ENCODE results near the gene SCAMP4. TPM values are rescaled to one million over a fixed set of nuclear protein-coding genes. Genes with fewer than 3 reads are reported as not detected.

The SCAMP4 gene
- polyA plus RNA-seq, 2 of the 4 experiments (the other 2 are of a cell fraction) = 7.6 to 63.0 TPM

DNA sequence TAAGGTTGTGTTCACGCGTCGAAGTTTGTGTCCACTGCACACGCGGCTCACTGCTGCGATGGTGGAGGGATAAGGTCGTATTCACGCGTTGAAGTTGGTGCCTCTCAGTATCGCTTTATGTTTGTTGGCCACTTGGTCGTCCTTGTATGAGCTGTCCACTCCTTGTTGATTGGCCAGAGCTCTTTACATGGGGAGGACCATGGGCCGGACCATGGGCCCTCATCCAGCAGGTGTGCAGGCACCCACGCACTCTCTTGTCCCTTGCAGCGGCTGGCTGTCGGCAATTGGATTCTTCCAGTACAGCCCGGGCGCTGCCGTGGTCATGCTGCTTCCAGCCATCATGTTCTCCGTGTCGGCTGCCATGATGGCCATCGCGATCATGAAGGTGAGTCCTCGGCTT, 17.6 kb downstream of the SCAMP4 start:
- H3K27ac ChIP-seq = no peak overlapping the region
- H3K4me2 ChIP-seq = no peak overlapping the region
- DNase-seq (ENCODE audit: low read depth in 1 of 2, low spot score in 1 of 2) (no peak), FAIRE-seq (no peak), ATAC-seq (no peak)
- CTCF ChIA-PET = interaction anchor here (2.5 kb wide), 1 partner anchor 13 kb away, joined by 6 read pairs; no protein-coding TSS in a partner anchor
- TF ChIP-seq HDAC2 (IDR thresholded peaks at IDR 0.05) (no peak), TP53 (CRISPR knock-in tag; IDR thresholded peaks at IDR 0.05) (no peak), ZNF302 (CRISPR knock-in tag; IDR thresholded peaks at IDR 0.05) (no peak), HOXA7 (CRISPR knock-in tag; IDR thresholded peaks at IDR 0.05) (no peak), FOSB (CRISPR knock-in tag; IDR thresholded peaks at IDR 0.05) (no peak), TFCP2L1 (CRISPR knock-in tag; IDR thresholded peaks at IDR 0.05) (no peak), MAFK (IDR thresholded peaks at IDR 0.05; ENCODE audit: partially characterized antibody) (no peak), PHF8 (IDR thresholded peaks at IDR 0.05; ENCODE audit: borderline replicate concordance, low read depth) (no peak), CHD4 (IDR thresholded peaks at IDR 0.05; ENCODE audit: borderline replicate concordance) (no peak), ZSCAN20 (CRISPR knock-in tag; IDR thresholded peaks at IDR 0.05) (no peak), RCOR1 (IDR thresholded peaks at IDR 0.05; ENCODE audit: low read depth, low read length) (no peak), KDM5A (IDR thresholded peaks at IDR 0.05) (no peak), BHLHE40 (IDR thresholded peaks at IDR 0.05; ENCODE audit: low read depth, low read length) (no peak), JUN (IDR thresholded peaks at IDR 0.05) (no peak), FOXS1 (CRISPR knock-in tag; IDR thresholded peaks at IDR 0.05) (no peak), NPAS2 (CRISPR knock-in tag; IDR thresholded peaks at IDR 0.05; ENCODE audit: borderline replicate concordance) (no peak)
- TF ChIP-seq, protein P1, sequence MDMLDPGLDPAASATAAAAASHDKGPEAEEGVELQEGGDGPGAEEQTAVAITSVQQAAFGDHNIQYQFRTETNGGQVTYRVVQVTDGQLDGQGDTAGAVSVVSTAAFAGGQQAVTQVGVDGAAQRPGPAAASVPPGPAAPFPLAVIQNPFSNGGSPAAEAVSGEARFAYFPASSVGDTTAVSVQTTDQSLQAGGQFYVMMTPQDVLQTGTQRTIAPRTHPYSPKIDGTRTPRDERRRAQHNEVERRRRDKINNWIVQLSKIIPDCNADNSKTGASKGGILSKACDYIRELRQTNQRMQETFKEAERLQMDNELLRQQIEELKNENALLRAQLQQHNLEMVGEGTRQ (IDR thresholded peaks at IDR 0.05) = no peak
- TF ChIP-seq, protein P2, sequence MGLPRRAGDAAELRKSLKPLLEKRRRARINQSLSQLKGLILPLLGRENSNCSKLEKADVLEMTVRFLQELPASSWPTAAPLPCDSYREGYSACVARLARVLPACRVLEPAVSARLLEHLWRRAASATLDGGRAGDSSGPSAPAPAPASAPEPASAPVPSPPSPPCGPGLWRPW (IDR thresholded peaks at IDR 0.05) = no peak
- TF ChIP-seq, protein P3, sequence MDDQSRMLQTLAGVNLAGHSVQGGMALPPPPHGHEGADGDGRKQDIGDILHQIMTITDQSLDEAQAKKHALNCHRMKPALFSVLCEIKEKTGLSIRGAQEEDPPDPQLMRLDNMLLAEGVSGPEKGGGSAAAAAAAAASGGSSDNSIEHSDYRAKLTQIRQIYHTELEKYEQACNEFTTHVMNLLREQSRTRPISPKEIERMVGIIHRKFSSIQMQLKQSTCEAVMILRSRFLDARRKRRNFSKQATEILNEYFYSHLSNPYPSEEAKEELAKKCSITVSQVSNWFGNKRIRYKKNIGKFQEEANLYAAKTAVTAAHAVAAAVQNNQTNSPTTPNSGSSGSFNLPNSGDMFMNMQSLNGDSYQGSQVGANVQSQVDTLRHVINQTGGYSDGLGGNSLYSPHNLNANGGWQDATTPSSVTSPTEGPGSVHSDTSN (IDR thresholded peaks at IDR 0.05) = no peak
- no peak overlapping the region for H3K4me3 ChIP-seq
- POLR2A ChIA-PET = no interaction called here
- H3K9me3 ChIP-seq = no peaks in the 10 kb centered on the region
- WGBS (ENCODE audit: missing lambda C conversion rate) = 93% methylated on average over 22 of the region's 23 CpGs
- no peaks in the 10 kb centered on the region for H3K4me1 ChIP-seq

DNA sequence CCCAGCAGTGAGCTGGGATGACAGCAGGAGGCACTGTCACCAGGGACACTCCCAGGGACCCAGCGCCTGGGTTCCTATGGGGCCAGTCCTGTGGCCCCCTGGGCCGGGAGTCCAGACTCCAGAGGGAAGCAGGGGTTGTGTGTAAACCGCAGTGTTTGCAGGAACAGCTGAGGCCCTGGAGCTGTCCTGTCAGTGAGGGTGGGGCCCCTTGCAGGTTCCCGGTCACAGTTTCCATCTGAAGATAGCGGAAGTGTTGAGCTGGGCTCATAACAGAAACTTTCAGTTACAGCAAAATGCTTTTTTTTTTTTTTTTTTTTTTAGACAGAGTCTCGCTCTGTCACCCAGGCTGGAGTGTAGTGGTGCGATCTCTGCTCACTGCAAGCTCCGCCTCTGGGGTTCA, 18.1 kb downstream of the SCAMP4 start:
- Histone ChIP-seq H3K4me1 (no peaks in the 10 kb centered on the region), H3K4me2 (no peak overlapping the region), H3K4me3 (no peak overlapping the region), H3K9me3 (no peaks in the 10 kb centered on the region), H3K27ac (no peak overlapping the region)
- ChIA-PET POLR2A (no interaction called here), CTCF (interaction anchor here (2.5 kb wide), 1 partner anchor 13 kb away, joined by 6 read pairs; no protein-coding TSS in a partner anchor)
- no peak for FAIRE-seq
- TF ChIP-seq FOSB (CRISPR knock-in tag; IDR thresholded peaks at IDR 0.05) (no peak), NR3C1 (IDR thresholded peaks at IDR 0.05) (no peak), RFX5 (IDR thresholded peaks at IDR 0.05) (no peak), JUN (IDR thresholded peaks at IDR 0.05) (no peak), HDAC2 (IDR thresholded peaks at IDR 0.05) (no peak), RAD21 (conservative IDR thresholded peaks at IDR 0.05 in 1 of 2, IDR thresholded peaks at IDR 0.05 in 1 of 2) (no peak), ZSCAN20 (CRISPR knock-in tag; IDR thresholded peaks at IDR 0.05) (no peak), FOXS1 (CRISPR knock-in tag; IDR thresholded peaks at IDR 0.05) (no peak), ZNF302 (CRISPR knock-in tag; IDR thresholded peaks at IDR 0.05) (no peak), SREBF2 (IDR thresholded peaks at IDR 0.05) (no peak), KDM1A (IDR thresholded peaks at IDR 0.05; ENCODE audit: low read depth) (no peak), EP300 (IDR thresholded peaks at IDR 0.05) (no peak), JUNB (IDR thresholded peaks at IDR 0.05) (no peak), CEBPB (IDR thresholded peaks at IDR 0.05) (no peak), MYC (IDR thresholded peaks at IDR 0.05; ENCODE audit: borderline replicate concordance, low read length) (no peak)
- TF ChIP-seq, protein P4, sequence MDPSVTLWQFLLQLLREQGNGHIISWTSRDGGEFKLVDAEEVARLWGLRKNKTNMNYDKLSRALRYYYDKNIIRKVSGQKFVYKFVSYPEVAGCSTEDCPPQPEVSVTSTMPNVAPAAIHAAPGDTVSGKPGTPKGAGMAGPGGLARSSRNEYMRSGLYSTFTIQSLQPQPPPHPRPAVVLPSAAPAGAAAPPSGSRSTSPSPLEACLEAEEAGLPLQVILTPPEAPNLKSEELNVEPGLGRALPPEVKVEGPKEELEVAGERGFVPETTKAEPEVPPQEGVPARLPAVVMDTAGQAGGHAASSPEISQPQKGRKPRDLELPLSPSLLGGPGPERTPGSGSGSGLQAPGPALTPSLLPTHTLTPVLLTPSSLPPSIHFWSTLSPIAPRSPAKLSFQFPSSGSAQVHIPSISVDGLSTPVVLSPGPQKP (IDR thresholded peaks at IDR 0.05; ENCODE audit: low read depth, low read length) = no peak
- no peak for ATAC-seq
- 91% methylated on average over 5 of the region's 8 CpGs for WGBS (ENCODE audit: missing lambda C conversion rate)
- no peak for DNase-seq (ENCODE audit: low read depth in 1 of 2, low spot score in 1 of 2)

Data from A549 (cell line).